Measurements from ENCODE around the gene NUDT21.

- no peak for TF ChIP-seq CTCF (IDR thresholded peaks at IDR 0.05)
- TF ChIP-seq POLR2A (IDR thresholded peaks at IDR 0.05): no peak
- TF ChIP-seq EP300 (IDR thresholded peaks at IDR 0.05): no peak
- TF ChIP-seq POLR2AphosphoS5 (IDR thresholded peaks at IDR 0.05): no peak
Measured at GRCh38 chr16:56460101-56460500, 9.0 kb upstream of the NUDT21 start.

Data from upper lobe of left lung (tissue), 4 donors.